ENCODE results near the gene LRRC19.
A peak's percentile ranks its signal among the peaks of the same experiment; 100 is the strongest.

Gene LRRC19

GRCh38 chr9:27005491-27005890 lies at the start of gene LRRC19:
Gene LRRC19 (minus strand): TSS chr9:27005672. CDS start chr9:26999694, 5,978 bp downstream.
- DNase-seq, result no peak

- DNase-seq, result no peak
Observed at GRCh38 chr9:27054841-27055240, 49.4 kb upstream of the LRRC19 start.

GRCh38 chr9:27054125-27054524 lies 48.7 kb upstream of the LRRC19 start:
- no peak for DNase-seq

GRCh38 chr9:27053369-27054022 lies 48.0 kb upstream of the LRRC19 start:
- no peak for DNase-seq

GRCh38 chr9:27047136-27047535 lies 41.7 kb upstream of the LRRC19 start:
- no peak for DNase-seq

- DNase-seq, result no peak
Observed at GRCh38 chr9:27043176-27043575, 37.7 kb upstream of the LRRC19 start.

- no peak for DNase-seq
Observed at GRCh38 chr9:27042476-27042875, 37.0 kb upstream of the LRRC19 start.

GRCh38 chr9:27041746-27042145 lies 36.3 kb upstream of the LRRC19 start:
- no peak for DNase-seq

- no peak for DNase-seq
Observed at GRCh38 chr9:27037499-27037898, 32.0 kb upstream of the LRRC19 start.

- peak; percentile 66 to 74 for DNase-seq
Observed at GRCh38 chr9:27033815-27034403, 28.4 kb upstream of the LRRC19 start.

- DNase-seq, result no peak
Observed at GRCh38 chr9:27029186-27029585, 23.7 kb upstream of the LRRC19 start.

GRCh38 chr9:27022920-27023319 lies 17.4 kb upstream of the LRRC19 start:
- no peak for DNase-seq

- no peak for DNase-seq
Observed at GRCh38 chr9:27019589-27019988, 14.1 kb upstream of the LRRC19 start.

- no peak for DNase-seq
Observed at GRCh38 chr9:27003426-27004077, 1.9 kb downstream of the LRRC19 start.

- DNase-seq, result no peak
Observed at GRCh38 chr9:26995810-26996209, 9.7 kb downstream of the LRRC19 start.

GRCh38 chr9:26983340-26983739 lies 22.1 kb downstream of the LRRC19 start:
- DNase-seq, result no peak

GRCh38 chr9:26975728-26976707 lies 29.5 kb downstream of the LRRC19 start:
- no peak for DNase-seq

GRCh38 chr9:26974927-26975326 lies 30.5 kb downstream of the LRRC19 start:
- DNase-seq, result no peak

- no peak for DNase-seq
Observed at GRCh38 chr9:26973989-26974388, 31.5 kb downstream of the LRRC19 start.

GRCh38 chr9:26971721-26972120 lies 33.8 kb downstream of the LRRC19 start:
- no peak for DNase-seq

- no peak for DNase-seq
Observed at GRCh38 chr9:26956860-26957233, 48.6 kb downstream of the LRRC19 start.

GRCh38 chr9:26955921-26956859 lies 49.3 kb downstream of the LRRC19 start, which contains the start of gene IFT74:
Gene IFT74 (plus strand): TSS chr9:26956412. CDS start chr9:26961968, 5,556 bp downstream.
- peak; percentile 93 to 94 for DNase-seq
